Measurements from ENCODE around the gene UGT1A4.
"Not testable (repeated sequence)": the region's sequence is repeated elsewhere in the genome, so short reads cannot be mapped to it uniquely, and the experiment has no call there.

UGT1A4 gene

GRCh38 chr2:233693963-233694362, 24.6 kb upstream of the UGT1A4 start:
- no peak overlapping the region for H3K4me3 ChIP-seq (ENCODE audit: low read depth, low read length)
- DNase-seq (ENCODE audit: low read depth): no peak
- TF ChIP-seq CTCF (IDR thresholded peaks at IDR 0.05; ENCODE audit: control insufficient read depth, extremely low read depth, insufficient read depth): no peak

- DNase-seq (ENCODE audit: low read depth): no peak
- no peak overlapping the region for H3K4me3 ChIP-seq (ENCODE audit: low read depth, low read length)
- no peak for TF ChIP-seq CTCF (IDR thresholded peaks at IDR 0.05; ENCODE audit: control insufficient read depth, extremely low read depth, insufficient read depth)
These were observed 19.8 kb upstream of the UGT1A4 start for GRCh38 chr2:233698740-233699139.

- TF ChIP-seq CTCF (IDR thresholded peaks at IDR 0.05; ENCODE audit: control insufficient read depth, extremely low read depth, insufficient read depth): no peak
- no peak overlapping the region for H3K4me3 ChIP-seq (ENCODE audit: low read depth, low read length)
- no peak for DNase-seq (ENCODE audit: low read depth)
These were observed 19.0 kb upstream of the UGT1A4 start for GRCh38 chr2:233699424-233700027.

GRCh38 chr2:233700028-233700635, 18.4 kb upstream of the UGT1A4 start:
- TF ChIP-seq CTCF (IDR thresholded peaks at IDR 0.05; ENCODE audit: control insufficient read depth, extremely low read depth, insufficient read depth): no peak
- DNase-seq (ENCODE audit: low read depth): peak; percentile 97
- H3K4me3 ChIP-seq (ENCODE audit: low read depth, low read length): no peak overlapping the region

GRCh38 chr2:233700842-233701241, 17.7 kb upstream of the UGT1A4 start:
- DNase-seq (ENCODE audit: low read depth); H3K4me3 ChIP-seq (ENCODE audit: low read depth, low read length): not testable (repeated sequence)

- TF ChIP-seq CTCF (IDR thresholded peaks at IDR 0.05; ENCODE audit: control insufficient read depth, extremely low read depth, insufficient read depth): no peak
- no peak overlapping the region for H3K4me3 ChIP-seq (ENCODE audit: low read depth, low read length)
- no peak for DNase-seq (ENCODE audit: low read depth)
These were observed 16.3 kb upstream of the UGT1A4 start for GRCh38 chr2:233702238-233702637.

- TF ChIP-seq CTCF (IDR thresholded peaks at IDR 0.05; ENCODE audit: control insufficient read depth, extremely low read depth, insufficient read depth): no peak
- H3K4me3 ChIP-seq (ENCODE audit: low read depth, low read length): no peak overlapping the region
- no peak for DNase-seq (ENCODE audit: low read depth)
These were observed 12.5 kb upstream of the UGT1A4 start for GRCh38 chr2:233705911-233706506.
